Subcutaneous abdominal adipose tissue (tissue), 5 donors: Measurements from ENCODE around the gene APOM.

Experiments
- H3K27ac ChIP-seq: one replicate; pipeline ENCODE4 v1.7.0; 2013; ENCODE audit warnings: low read depth, mild to moderate bottlenecking, inconsistent platforms, low read length, moderate library complexity
- H3K27me3 ChIP-seq, 5 donors: one replicate each; pipeline ENCODE4 v1.7.0; 2013; ENCODE audit warnings: low read length in 5 of 5, inconsistent platforms in 1 of 5; ENCODE audit not compliant: control insufficient read depth in 5 of 5, insufficient read depth in 4 of 5
- H3K36me3 ChIP-seq, 5 donors: one replicate each; pipeline ENCODE4 v1.7.0; 2013; ENCODE audit warnings: low read length in 5 of 5; ENCODE audit not compliant: control insufficient read depth in 5 of 5, insufficient read depth in 5 of 5
- H3K4me1 ChIP-seq, 5 donors: one replicate each; pipeline ENCODE4 v1.7.0; 2013; ENCODE audit warnings: low read length in 5 of 5, mild to moderate bottlenecking in 3 of 5, moderate library complexity in 1 of 5; ENCODE audit not compliant: control insufficient read depth in 5 of 5, insufficient read depth in 5 of 5
- H3K4me3 ChIP-seq, 5 donors: one replicate each; pipeline ENCODE4 v1.7.0; 2013; ENCODE audit warnings: low read length in 5 of 5, low read depth in 1 of 5
- H3K9ac ChIP-seq, 5 donors: one replicate each; pipeline ENCODE4 v1.7.0; 2013; ENCODE audit warnings: low read length in 5 of 5, mild to moderate bottlenecking in 4 of 5, moderate library complexity in 3 of 5
- H3K9me3 ChIP-seq, 5 donors: one replicate each; pipeline ENCODE4 v1.7.0; 2013; ENCODE audit warnings: low read length in 5 of 5; ENCODE audit not compliant: control insufficient read depth in 5 of 5
- donor health status: healthy.
- donor health status: healthy.
- donor health status: healthy.
- donor health status: healthy.
- donor health status: healthy.

The APOM gene

DNA sequence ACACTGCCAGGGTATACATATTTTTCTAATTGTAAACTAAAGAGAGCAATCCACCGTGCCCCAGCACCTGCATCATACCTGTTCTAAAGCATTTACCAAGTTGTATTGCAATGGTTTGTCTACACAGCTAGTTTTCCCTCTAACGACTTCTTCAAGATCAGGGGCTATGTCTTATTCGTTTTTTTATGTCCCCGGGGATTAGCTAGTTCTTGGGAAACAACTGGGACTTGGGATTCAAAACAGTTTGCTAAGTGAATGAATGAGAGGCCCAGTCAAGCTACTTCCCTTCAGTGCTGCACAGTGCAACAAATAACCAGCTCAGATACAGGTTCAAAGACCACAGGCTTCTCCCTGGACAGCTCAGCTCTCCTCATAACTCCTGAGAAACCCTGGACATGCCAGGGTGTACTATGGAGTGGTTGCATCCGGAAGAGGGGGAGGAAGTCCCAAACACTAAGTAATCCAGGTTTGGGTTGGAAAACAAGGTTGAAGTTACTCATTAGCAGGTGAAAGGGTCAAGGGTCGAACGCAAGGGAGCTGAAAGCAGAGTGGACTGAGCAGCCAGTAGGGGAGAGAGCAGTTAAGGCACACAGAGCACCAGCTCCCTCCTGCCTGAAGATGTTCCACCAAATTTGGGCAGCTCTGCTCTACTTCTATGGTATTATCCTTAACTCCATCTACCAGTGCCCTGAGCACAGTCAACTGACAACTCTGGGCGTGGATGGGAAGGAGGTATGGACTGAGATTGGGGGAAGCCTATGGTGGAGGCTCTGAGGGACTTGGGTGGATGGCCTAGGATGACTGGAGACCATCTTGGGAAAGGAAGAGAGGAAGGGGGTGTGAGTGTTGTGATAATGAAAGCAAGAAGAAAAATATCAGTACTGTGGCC lies at the start of gene APOM:
APOM (plus strand) TSS at position 546 of the 889 bp plus-strand sequence; CDS start at position 619, 73 bp downstream.
- Histone ChIP-seq H3K27ac (no peak within 1 kb of the TSS), H3K27me3 (no peaks in the 10 kb centered on the region), H3K4me1 (peaks cover 10 to 59% (median 49%) of the 10 kb centered on the region in 5 donors), H3K9ac (no peak within 1 kb of the TSS), H3K36me3 (peaks cover 0 to 39% (median 16%) of the 10 kb centered on the region in 5 donors), H3K9me3 (no peaks in the 10 kb centered on the region), H3K4me3 (no peak within 1 kb of the TSS)

DNA sequence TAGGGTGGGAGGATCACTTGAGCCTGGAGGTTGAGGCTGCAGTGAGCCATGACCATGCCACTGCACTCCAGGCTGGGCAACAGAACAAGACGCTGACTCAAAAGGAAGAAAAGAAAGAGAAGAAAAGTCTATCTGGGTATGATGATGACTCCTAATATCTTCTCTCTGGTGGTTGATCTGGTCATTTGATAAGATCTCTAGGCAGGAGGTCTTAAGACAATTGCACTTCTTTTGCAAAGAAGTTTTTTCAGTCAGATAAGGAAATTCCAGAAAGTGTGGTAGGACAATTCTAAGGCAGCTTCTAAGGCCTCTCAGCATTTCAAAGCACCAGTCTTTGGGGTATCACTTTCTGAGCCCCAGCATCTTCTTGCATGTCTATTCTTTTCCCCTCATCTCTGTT lies 48.4 kb upstream of the APOM start:
- no peaks in the 10 kb centered on the region for H3K4me1 ChIP-seq
- no peak overlapping the region for H3K27ac ChIP-seq
- H3K4me3 ChIP-seq: no peak overlapping the region
- no peaks in the 10 kb centered on the region for H3K27me3 ChIP-seq
- H3K9me3 ChIP-seq: no peaks in the 10 kb centered on the region
- no peaks in the 10 kb centered on the region for H3K36me3 ChIP-seq
- no peak overlapping the region for H3K9ac ChIP-seq

DNA sequence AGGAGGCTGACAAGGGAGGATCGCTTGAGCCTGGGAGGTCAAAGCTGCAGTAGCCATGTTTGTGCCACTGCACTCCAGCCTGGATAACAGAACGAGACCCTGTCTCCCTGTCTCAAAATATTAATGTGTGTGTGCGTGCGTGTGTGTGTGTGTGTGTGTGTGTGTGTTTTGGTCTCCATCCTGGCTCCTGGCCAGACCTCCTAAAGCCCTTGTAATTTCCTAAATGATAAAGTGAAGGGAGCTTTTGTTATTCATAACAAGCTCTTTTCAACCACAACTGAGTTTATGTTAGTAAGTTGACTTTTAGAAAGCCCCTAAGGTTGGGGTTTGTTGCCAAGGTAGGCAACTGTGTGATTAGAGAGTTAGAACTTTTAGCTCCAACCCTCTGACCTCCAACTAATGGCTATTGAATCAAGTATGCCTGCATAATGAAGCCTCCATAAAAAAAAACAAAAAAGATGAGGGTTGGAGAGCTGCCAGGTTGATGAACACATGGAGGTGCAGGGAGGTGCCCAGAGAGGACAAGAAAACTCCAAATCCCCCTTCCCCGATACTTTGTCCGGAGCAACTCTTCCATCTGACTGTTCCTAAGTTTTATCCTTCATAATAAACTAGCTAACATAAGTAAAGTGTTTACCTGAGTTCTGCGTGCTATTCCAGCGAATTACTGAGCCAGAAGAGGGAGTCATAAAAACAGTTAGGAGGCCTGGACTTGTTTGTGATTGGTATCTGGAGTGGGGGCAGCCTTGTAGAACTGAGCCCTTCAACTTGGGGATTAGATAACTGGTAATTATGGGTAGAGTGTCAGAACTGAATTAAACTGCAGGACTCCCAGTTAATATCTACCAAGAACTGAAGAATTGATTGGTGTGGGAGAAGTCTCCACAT lies 45.9 kb upstream of the APOM start:
- Histone ChIP-seq H3K27me3 (no peaks in the 10 kb centered on the region), H3K4me1 (no peaks in the 10 kb centered on the region), H3K9ac (no peak overlapping the region), H3K4me3 (no peak overlapping the region), H3K36me3 (no peaks in the 10 kb centered on the region), H3K27ac (no peak overlapping the region), H3K9me3 (no peaks in the 10 kb centered on the region)

DNA sequence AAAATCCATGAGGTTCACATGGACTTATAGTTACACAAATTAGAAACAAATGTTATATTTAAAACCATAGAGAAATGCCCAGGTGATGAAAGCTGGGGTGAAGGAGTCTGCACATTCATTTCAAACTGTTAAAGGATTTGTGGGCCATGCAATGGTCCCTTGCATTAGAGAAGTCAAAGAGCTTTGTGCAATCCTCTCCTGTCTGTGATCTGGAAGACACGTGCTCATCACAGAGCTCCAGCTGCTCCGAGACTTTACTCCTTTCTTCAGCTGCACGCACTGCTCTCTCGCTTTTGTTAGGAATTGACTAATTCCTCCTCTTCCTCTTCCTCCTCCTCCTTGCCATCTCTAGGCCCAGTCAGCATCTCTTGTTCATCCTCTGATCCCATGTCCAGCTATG lies 44.7 kb upstream of the APOM start:
- Histone ChIP-seq H3K9me3 (no peaks in the 10 kb centered on the region), H3K9ac (no peak overlapping the region), H3K36me3 (no peaks in the 10 kb centered on the region), H3K4me1 (peaks cover 0 to 3% (median 0%) of the 10 kb centered on the region in 5 donors), H3K27me3 (no peaks in the 10 kb centered on the region), H3K4me3 (no peak overlapping the region), H3K27ac (no peak overlapping the region)

DNA sequence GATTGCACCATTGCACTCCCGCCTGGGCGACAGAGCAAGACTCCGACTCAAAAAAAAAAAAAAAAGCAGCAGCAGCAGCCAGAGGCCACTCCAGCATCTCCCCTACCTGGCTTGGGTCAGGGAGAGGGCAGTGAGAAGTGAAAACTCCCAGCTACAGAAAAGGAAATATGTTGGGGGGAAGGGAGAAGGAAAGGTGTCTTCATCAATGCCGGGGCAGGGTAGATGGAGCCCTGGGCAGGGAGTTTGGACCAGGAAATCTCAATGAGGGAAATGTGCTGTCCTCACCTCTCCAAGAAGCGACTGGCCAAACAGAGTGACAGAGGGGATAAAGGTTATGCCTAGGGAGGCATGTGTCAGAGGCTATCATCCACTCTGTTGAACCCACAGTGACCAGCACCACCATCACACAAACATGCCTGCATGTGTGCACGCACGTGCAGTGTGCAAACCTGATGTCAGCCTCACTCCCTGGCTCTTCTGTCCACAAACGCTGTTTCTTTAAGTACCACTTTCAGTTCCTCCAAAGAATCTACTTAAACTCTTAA lies 41.5 kb upstream of the APOM start:
- no peak overlapping the region for H3K4me3 ChIP-seq
- H3K27ac ChIP-seq: no peak overlapping the region

DNA sequence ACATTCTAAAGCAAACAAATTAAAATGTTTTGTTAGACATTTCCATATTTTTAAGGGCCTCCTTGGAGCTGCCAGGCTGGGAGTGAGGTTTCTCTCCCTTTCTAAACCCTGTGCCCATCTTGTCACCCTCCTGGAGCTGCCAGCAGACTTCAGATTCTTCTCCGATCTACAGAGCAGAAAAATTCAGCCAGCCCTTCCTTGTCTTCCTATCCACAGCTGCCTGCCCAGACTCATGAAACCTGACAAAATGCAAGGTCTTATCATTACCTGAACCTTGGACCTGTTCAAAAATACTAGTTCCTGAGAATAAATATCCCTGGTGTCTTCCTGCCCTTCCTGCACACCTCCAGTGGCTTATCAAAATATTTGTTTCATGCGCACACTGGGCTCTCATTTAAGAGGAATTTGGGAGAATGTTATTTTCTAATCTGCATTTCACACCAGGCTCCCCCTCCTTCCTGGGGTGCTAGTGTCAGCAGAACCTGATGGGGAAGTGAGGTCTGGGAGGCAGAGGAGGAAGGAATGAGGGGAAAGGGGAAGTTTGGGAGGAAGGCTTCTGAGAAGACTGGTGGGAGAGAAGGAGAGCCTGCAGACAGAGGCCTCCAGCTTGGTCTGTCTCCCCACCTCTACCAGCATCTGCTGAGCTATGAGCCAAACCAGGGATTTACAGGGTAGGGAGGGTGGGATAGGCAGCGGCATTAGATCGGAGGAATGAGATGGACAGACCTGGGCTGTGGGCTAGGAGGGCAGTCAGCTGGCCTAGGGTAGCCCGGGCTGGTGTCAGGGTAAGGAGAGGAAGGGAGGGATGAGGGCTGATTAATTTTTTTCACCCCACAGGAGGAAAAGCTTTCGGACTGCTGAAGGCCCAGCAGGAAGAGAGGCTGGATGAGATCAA lies 40.8 kb upstream of the APOM start, which contains the start of gene AIF1:
AIF1 (plus strand) TSS at position 551 of the 895 bp plus-strand sequence; CDS start at position 647, 96 bp downstream.
- Histone ChIP-seq H3K36me3 (no peaks in the 10 kb centered on the region), H3K27ac (no peak within 1 kb of the TSS), H3K4me1 (peaks cover 0 to 18% (median 3%) of the 10 kb centered on the region in 5 donors), H3K9me3 (no peaks in the 10 kb centered on the region), H3K27me3 (no peaks in the 10 kb centered on the region), H3K4me3 (peak within 1 kb of the TSS; percentile 17 to 47 (median 44)), H3K9ac (peak within 1 kb of the TSS in 3 of 5 donors; percentile 26 to 47 (median 37))

More for the DNA sequence above, 41.5 kb upstream of the APOM start:
- H3K9me3 ChIP-seq: no peaks in the 10 kb centered on the region
- H3K4me1 ChIP-seq: peaks cover 0 to 14% (median 0%) of the 10 kb centered on the region in 5 donors
- no peak overlapping the region for H3K9ac ChIP-seq
- no peaks in the 10 kb centered on the region for H3K27me3 ChIP-seq
- H3K36me3 ChIP-seq: no peaks in the 10 kb centered on the region

DNA sequence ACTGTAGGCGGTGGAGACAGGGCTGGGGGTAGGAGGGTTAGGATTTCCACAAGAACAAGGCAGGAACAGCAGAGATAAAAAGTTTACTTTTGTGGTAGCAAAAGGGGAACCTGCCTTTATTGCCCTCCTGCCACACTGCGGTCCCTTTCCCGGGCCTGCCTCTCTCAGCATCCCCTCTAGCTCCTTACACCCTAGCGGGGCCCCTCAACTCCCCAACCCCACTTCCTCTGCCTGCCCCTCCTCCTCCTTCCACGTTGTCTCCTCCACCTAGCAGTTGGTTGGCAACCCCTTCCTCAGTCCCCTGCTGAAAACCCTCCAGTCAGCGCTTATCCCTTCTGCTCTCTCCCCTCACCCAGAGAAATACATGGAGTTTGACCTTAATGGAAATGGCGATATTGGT lies 39.9 kb upstream of the APOM start:
- H3K9me3 ChIP-seq: no peaks in the 10 kb centered on the region
- no peak overlapping the region for H3K27ac ChIP-seq
- no peaks in the 10 kb centered on the region for H3K36me3 ChIP-seq
- H3K4me1 ChIP-seq: peaks cover 0 to 18% (median 3%) of the 10 kb centered on the region in 5 donors
- H3K9ac ChIP-seq: peak overlapping the region in 3 of 5 donors; percentile 26 to 47 (median 37)
- peak overlapping the region; percentile 17 to 47 (median 44) for H3K4me3 ChIP-seq
- no peaks in the 10 kb centered on the region for H3K27me3 ChIP-seq

DNA sequence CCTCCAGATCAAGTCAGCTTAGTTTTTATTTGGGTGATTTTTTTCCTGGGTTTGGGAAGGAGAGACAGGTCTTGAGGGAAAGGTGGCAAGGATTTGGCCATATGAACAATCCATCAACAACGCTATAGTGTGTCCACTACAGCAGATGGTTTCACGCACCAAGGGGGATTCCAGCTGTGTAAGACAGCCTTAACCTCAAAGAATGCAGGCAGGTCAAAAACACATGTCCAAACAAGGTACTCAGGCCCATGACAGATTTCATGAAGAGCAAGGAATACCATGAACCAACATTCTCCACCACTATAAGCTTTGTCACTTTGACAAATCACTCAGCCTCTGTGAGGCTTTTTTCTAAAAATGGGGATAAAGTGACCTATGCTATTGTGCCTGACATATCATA lies 38.7 kb upstream of the APOM start:
- no peak overlapping the region for H3K4me3 ChIP-seq

More for the DNA sequence above, 38.7 kb upstream of the APOM start:
- H3K36me3 ChIP-seq: no peaks in the 10 kb centered on the region
- no peaks in the 10 kb centered on the region for H3K9me3 ChIP-seq
- no peak overlapping the region for H3K27ac ChIP-seq
- H3K4me1 ChIP-seq: peaks cover 0 to 30% (median 14%) of the 10 kb centered on the region in 5 donors
- H3K27me3 ChIP-seq: no peaks in the 10 kb centered on the region
- H3K9ac ChIP-seq: no peak overlapping the region
